Measurements from ENCODE around the gene FCHO2. TPM values are rescaled to one million over a fixed set of nuclear protein-coding genes. Genes with fewer than 3 reads are reported as not detected.

Gene FCHO2
- total and polyA plus RNA-seq, 2 of the 8 experiments (the other 6 are each of a cell fraction or from before 2014, with no cell fraction given), result 4.3 to 15.7 TPM

DNA sequence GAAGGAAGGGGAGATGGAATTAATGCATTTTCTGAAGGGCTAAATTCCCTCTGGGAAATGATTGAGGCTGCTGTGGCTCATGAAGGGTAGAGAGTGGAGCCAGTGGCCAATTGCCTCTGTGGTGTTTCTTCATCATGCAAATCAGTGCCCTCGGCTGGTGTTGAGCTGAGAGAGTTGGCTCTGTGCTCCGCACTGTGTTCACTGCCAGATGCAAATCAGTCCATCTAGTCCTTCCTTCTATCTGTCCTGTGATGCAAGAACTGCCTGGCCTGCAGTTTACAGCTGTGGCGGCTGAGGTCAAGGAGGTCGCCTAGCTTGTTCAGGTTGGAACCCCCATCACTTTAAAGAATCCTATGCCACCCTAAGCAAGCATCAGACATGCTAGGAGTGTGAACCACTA lies 170.5 kb downstream of the FCHO2 start:
- Histone ChIP-seq H3K9me3 (ENCODE audit: insufficient read depth in 2 of 2, low read depth in 1 of 2, low read length in 1 of 2) (no peaks in the 10 kb centered on the region), H3K23ac (ENCODE audit: insufficient read length) (no peak overlapping the region), H3K4ac (replicated peaks; ENCODE audit: insufficient read length, low read depth, low read length) (no peak overlapping the region), H4K5ac (ENCODE audit: insufficient read length, low read depth, low read length) (no peak overlapping the region), H3K56ac (replicated peaks; ENCODE audit: insufficient read length, low read depth, low read length) (no peak overlapping the region), H2AK5ac (ENCODE audit: low read depth, low read length) (no peak overlapping the region), H3K14ac (ENCODE audit: insufficient read length) (no peak overlapping the region), H2BK20ac (ENCODE audit: low read length) (no peak overlapping the region), H2AFZ (ENCODE audit: low read length) (no peak overlapping the region), H3K36me3 (ENCODE audit: control insufficient read depth in 2 of 4, insufficient read depth in 4 of 4, low read length in 3 of 4) (no peaks in the 10 kb centered on the region), H2BK120ac (replicated peaks; ENCODE audit: low read depth, low read length) (no peak overlapping the region), H2BK15ac (ENCODE audit: low read length) (no peak overlapping the region), H3K27ac (ENCODE audit: low read depth, low read length) (no peak overlapping the region), H3K4me3 (ENCODE audit: extremely low read depth in 1 of 4, insufficient read depth in 2 of 4, low read depth in 3 of 4, low read length in 4 of 4) (no peak overlapping the region), H3K27me3 (replicated peaks in 1 of 4; ENCODE audit: control insufficient read depth in 3 of 4, extremely low read depth in 1 of 4, insufficient read depth in 3 of 4, low read length in 3 of 4) (peaks cover 0 to 12% (median 10%) of the 10 kb centered on the region in 4 experiments; a peak in 6 of 7 replicates), H4K8ac (ENCODE audit: extremely low read depth, insufficient read depth, low read length) (no peak overlapping the region; the same call in 1 of the 2 replicates), H3K79me2 (ENCODE audit: control insufficient read depth in 1 of 2, insufficient read depth in 2 of 2, low read length in 2 of 2) (no peaks in the 10 kb centered on the region), H3K9ac (replicated peaks in 1 of 4; ENCODE audit: extremely low read depth in 1 of 4, low read depth in 3 of 4, low read length in 3 of 4) (no peak overlapping the region), H4K20me1 (replicated peaks in 1 of 2; ENCODE audit: control insufficient read depth in 1 of 2, insufficient read depth in 2 of 2, low read length in 2 of 2) (no peaks in the 10 kb centered on the region), H3K18ac (ENCODE audit: extremely low read depth, low read length) (no peak overlapping the region), H3K4me1 (replicated peaks in 1 of 4; ENCODE audit: control insufficient read depth in 3 of 4, insufficient read depth in 4 of 4, low read length in 3 of 4) (peaks cover 0 to 4% (median 1%) of the 10 kb centered on the region in 4 experiments; a peak in 5 of 7 replicates), H3K79me1 (ENCODE audit: low read depth, low read length) (no peaks in the 10 kb centered on the region), H2BK12ac (ENCODE audit: low read depth, low read length) (no peak overlapping the region), H2BK5ac (ENCODE audit: low read depth, low read length) (no peak overlapping the region), H4K91ac (replicated peaks; ENCODE audit: insufficient read length, low read length) (no peak overlapping the region), H3K23me2 (ENCODE audit: low read depth, low read length) (no peaks in the 10 kb centered on the region), H3K4me2 (ENCODE audit: insufficient read depth in 1 of 2, low read depth in 2 of 2, low read length in 2 of 2) (no peak overlapping the region)
- ChIA-PET POLR2A (ENCODE audit: partially characterized antibody) (no interaction called here), CTCF (ENCODE audit: partially characterized antibody) (interaction anchor here (1.0 to 4.9 kb wide), 6 partner anchors 10 to 104 kb away, joined by 3 to 24 read pairs (median 4); no protein-coding TSS in a partner anchor)
- FAIRE-seq, result no peak
- 91% methylated on average over 4 of the region's 4 CpGs; no CpG with 5 or more reads in 1 of the 2 experiments for WGBS, 2 experiments (ENCODE audit: extremely low coverage in 1 of 2, insufficient coverage in 1 of 2, insufficient read length in 1 of 2, insufficient replicate concordance in 2 of 2, low coverage in 1 of 2, low lambda C conversion rate in 2 of 2, missing lambda C conversion rate in 1 of 2)
- peak in 1 of 2 experiments; percentile 31 for DNase-seq (ENCODE audit: low read depth in 1 of 2, low spot score in 2 of 2)
- TF ChIP-seq MAFK (IDR thresholded peaks at IDR 0.05; ENCODE audit: low read depth, low read length) (no peak), POLR2A (IDR thresholded peaks at IDR 0.05; ENCODE audit: control extremely low read depth in 1 of 2, low read depth in 2 of 2, low read length in 2 of 2) (no peak), CHD2 (IDR thresholded peaks at IDR 0.05; ENCODE audit: low read length) (no peak), JUN (IDR thresholded peaks at IDR 0.05; ENCODE audit: low read depth, low read length) (no peak), PHF8 (conservative IDR thresholded peaks at IDR 0.05; ENCODE audit: low read depth, low read length) (no peak), ZNF274 (IDR thresholded peaks at IDR 0.05; ENCODE audit: borderline replicate concordance, extremely low read depth, low read length) (no peak), SIX5 (IDR thresholded peaks at IDR 0.05; ENCODE audit: low read depth, low read length) (no peak), SIRT6 (IDR thresholded peaks at IDR 0.05; ENCODE audit: low read length) (no peak), GABPA (IDR thresholded peaks at IDR 0.05; ENCODE audit: borderline replicate concordance, insufficient read depth, low read length) (no peak), RNF2 (IDR thresholded peaks at IDR 0.05; ENCODE audit: borderline replicate concordance, low read depth, low read length, missing control alignments, poor library complexity, severe bottlenecking) (no peak), EGR1 (IDR thresholded peaks at IDR 0.05; ENCODE audit: borderline replicate concordance, low read depth, low read length) (no peak)
- TF ChIP-seq, protein P1, sequence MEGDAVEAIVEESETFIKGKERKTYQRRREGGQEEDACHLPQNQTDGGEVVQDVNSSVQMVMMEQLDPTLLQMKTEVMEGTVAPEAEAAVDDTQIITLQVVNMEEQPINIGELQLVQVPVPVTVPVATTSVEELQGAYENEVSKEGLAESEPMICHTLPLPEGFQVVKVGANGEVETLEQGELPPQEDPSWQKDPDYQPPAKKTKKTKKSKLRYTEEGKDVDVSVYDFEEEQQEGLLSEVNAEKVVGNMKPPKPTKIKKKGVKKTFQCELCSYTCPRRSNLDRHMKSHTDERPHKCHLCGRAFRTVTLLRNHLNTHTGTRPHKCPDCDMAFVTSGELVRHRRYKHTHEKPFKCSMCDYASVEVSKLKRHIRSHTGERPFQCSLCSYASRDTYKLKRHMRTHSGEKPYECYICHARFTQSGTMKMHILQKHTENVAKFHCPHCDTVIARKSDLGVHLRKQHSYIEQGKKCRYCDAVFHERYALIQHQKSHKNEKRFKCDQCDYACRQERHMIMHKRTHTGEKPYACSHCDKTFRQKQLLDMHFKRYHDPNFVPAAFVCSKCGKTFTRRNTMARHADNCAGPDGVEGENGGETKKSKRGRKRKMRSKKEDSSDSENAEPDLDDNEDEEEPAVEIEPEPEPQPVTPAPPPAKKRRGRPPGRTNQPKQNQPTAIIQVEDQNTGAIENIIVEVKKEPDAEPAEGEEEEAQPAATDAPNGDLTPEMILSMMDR (IDR thresholded peaks at IDR 0.05; ENCODE audit: control extremely low read depth in 1 of 3, insufficient read depth in 1 of 3, low read depth in 1 of 3, low read length in 3 of 3), result no peak
